K562 (cell line): ENCODE measurements around the gene ZNF467. TPM values are rescaled to one million over a fixed set of nuclear protein-coding genes. Genes with fewer than 3 reads are reported as not detected.

Experiments used
- ATAC-seq: fragments of 200-7000 bp; cut with Tn5 transposase; 3 replicates; pipeline ENCODE4 v1.9.1; 2020; ENCODE audit warnings: moderate library complexity
- BruUV-seq: library from RNA; stranded (reverse); fragments of 400-500 nt; replicated peaks from 2 replicates; lab custom pipeline; 2021; lab: Mats Ljungman, UMichigan
- CTCF ChIA-PET: fragments of 300-600 bp; formaldehyde crosslinking; extraction: SDS; loops from one replicate; lab custom pipeline; 2021; ENCODE audit warnings: low intra/inter-chr PET ratio; lab: Yijun Ruan, JAX
- POLR2A ChIA-PET: fragments of 300-600, 350-650 bp; sonication (Branson Sonifier 250); formaldehyde crosslinking; extraction: SDS; loops from one replicate; lab custom pipeline; 2021; ENCODE audit warnings: antibody characterized with exemption, inconsistent platforms; lab: Yijun Ruan, JAX
- DNase-seq, 4 experiments: peaks; one replicate each; pipeline versions ENCODE4 v3.0.0 to v3.0.0-alpha.2; 2011 to 2018; ENCODE audit warnings: low spot score in 3 of 4, mixed read lengths in 3 of 4; ENCODE audit errors: extremely low read depth in 1 of 4
- FAIRE-seq: peaks from 2 replicates; lab custom pipeline; 2011; peaks lifted over from hg19 to GRCh38; lab: Jason Lieb, UNC
- H2AFZ ChIP-seq: 2 replicates; pipeline ENCODE4 v1.6.0; 2011; ENCODE audit warnings: low read depth, low read length, control low read depth, inconsistent platforms
- H3K27ac ChIP-seq: fragments of 200-600 bp; 3 replicates; pipeline ENCODE4 v1.8.0; 2011; ENCODE audit warnings: low read depth, mild to moderate bottlenecking, control low read depth, inconsistent platforms, low read length, moderate library complexity, mixed read lengths; ENCODE audit errors: extremely low read depth
- H3K27me3 ChIP-seq, 2 experiments: fragments of 300-600 bp in 1 of 2; 2 replicates in 1 of 2; 3 replicates in 1 of 2; pipeline versions ENCODE4 v1.6.0 to v1.8.0; 2011; ENCODE audit warnings: inconsistent platforms in 2 of 2, low read length in 2 of 2, mild to moderate bottlenecking in 1 of 2, mixed read lengths in 1 of 2, moderate library complexity in 1 of 2; ENCODE audit not compliant: control insufficient read depth in 2 of 2, insufficient read depth in 2 of 2
- H3K36me3 ChIP-seq: fragments of 300-600 bp; 3 replicates; pipeline ENCODE4 v1.8.0; 2011; ENCODE audit warnings: mild to moderate bottlenecking, low read length, inconsistent platforms; ENCODE audit not compliant: control insufficient read depth, insufficient read depth
- H3K4me1 ChIP-seq, 2 experiments: fragments of 200-600 bp in 1 of 2; replicated peaks in 1 of 2; 2 replicates in 1 of 2; 3 replicates in 1 of 2; pipeline versions ENCODE4 v1.5.1 to v1.8.0; 2011; ENCODE audit warnings: inconsistent platforms in 2 of 2, low read length in 2 of 2, mild to moderate bottlenecking in 1 of 2, mixed read lengths in 1 of 2, moderate library complexity in 1 of 2; ENCODE audit not compliant: control insufficient read depth in 2 of 2, insufficient read depth in 2 of 2
- H3K4me2 ChIP-seq: 2 replicates; pipeline ENCODE4 v1.6.1; 2011; ENCODE audit warnings: low read length, control low read depth, inconsistent platforms, mixed read lengths; ENCODE audit not compliant: insufficient read depth
- H3K4me3 ChIP-seq: fragments of 200-600 bp; sonication (generic), shearing (Covaris generic); 2 replicates; pipeline ENCODE4 v1.5.1; 2016; ENCODE audit warnings: control low read depth, inconsistent platforms
- H3K79me2 ChIP-seq: fragments of 200-600 bp; 3 replicates; pipeline ENCODE4 v1.8.0; 2011; ENCODE audit warnings: low read length, inconsistent platforms; ENCODE audit not compliant: control insufficient read depth, insufficient read depth
- H3K9ac ChIP-seq, 2 experiments: 2 replicates each; pipeline versions ENCODE4 v1.6.0 to v1.6.1; 2011; ENCODE audit warnings: low read depth in 2 of 2, low read length in 2 of 2, control low read depth in 1 of 2, inconsistent platforms in 1 of 2, mild to moderate bottlenecking in 1 of 2, mixed read lengths in 1 of 2; ENCODE audit not compliant: insufficient read depth in 1 of 2
- H3K9me1 ChIP-seq: one replicate; pipeline ENCODE4 v1.6.0; 2011; ENCODE audit warnings: inconsistent platforms, mild to moderate bottlenecking, low read length, moderate library complexity; ENCODE audit not compliant: control insufficient read depth, insufficient read depth
- H3K9me3 ChIP-seq: replicated peaks from 2 replicates; pipeline ENCODE4 v1.5.1; 2011; ENCODE audit warnings: low read depth, low read length, inconsistent platforms; ENCODE audit not compliant: control insufficient read depth, insufficient read depth
- H4K20me1 ChIP-seq: replicated peaks from 2 replicates; pipeline ENCODE4 v1.6.1; 2011; ENCODE audit warnings: low read length, inconsistent platforms, mixed read lengths; ENCODE audit not compliant: control insufficient read depth, insufficient read depth
- CEBPB ChIP-seq: fragments of 450-650 bp; IDR thresholded peaks from 2 replicates; pipeline ENCODE4 v1.6.1; 2016; ENCODE audit warnings: missing genetic modification characterization, missing compliant biosample characterization
- MLLT1 ChIP-seq, 2 experiments: fragments of 450-650 bp; IDR thresholded peaks; 2 replicates each; pipeline ENCODE4 v1.6.1; 2016
- NFIX ChIP-seq: fragments of 250-450 bp; sonication (Bioruptor Pico); IDR thresholded peaks from 2 replicates; pipeline ENCODE4 v1.4.0; 2020; ENCODE audit warnings: low read depth, mild to moderate bottlenecking, moderate library complexity
- POLR2B ChIP-seq: fragments of 450-650 bp; IDR thresholded peaks from 2 replicates; pipeline ENCODE4 v1.6.1; 2018; ENCODE audit warnings: low read depth; ENCODE audit not compliant: partially characterized antibody
- POLR2G ChIP-seq: fragments of 200-400 bp; formaldehyde crosslinking; IDR thresholded peaks from 2 replicates; pipeline ENCODE4 v1.6.1; 2017; ENCODE audit warnings: low read depth, mild to moderate bottlenecking, antibody characterized with exemption, low read length, moderate library complexity
- RB1 ChIP-seq: fragments of 450-650 bp; IDR thresholded peaks from 2 replicates; pipeline ENCODE4 v1.6.1; 2017; ENCODE audit warnings: low read depth, mild to moderate bottlenecking
- RFX7 ChIP-seq: fragments of 250-450 bp; sonication (Bioruptor Pico); IDR thresholded peaks from 2 replicates; pipeline ENCODE4 v1.5.1; 2021; ENCODE audit warnings: mild to moderate bottlenecking
- ZNF184 ChIP-seq: sonication (generic); formaldehyde crosslinking; IDR thresholded peaks from 2 replicates; pipeline ENCODE4 v1.5.0; 2020; ENCODE audit warnings: missing genetic modification reagents
- ZNF263 ChIP-seq: sonication (generic); formaldehyde crosslinking; IDR thresholded peaks from 2 replicates; pipeline ENCODE4 v1.8.0; 2022; ENCODE audit warnings: mild to moderate bottlenecking, missing genetic modification reagents, borderline replicate concordance
- ZNF518B ChIP-seq: fragments of 250-450 bp; sonication (Bioruptor Pico); IDR thresholded peaks from 2 replicates; pipeline ENCODE4 v1.5.0; 2021; ENCODE audit warnings: mild to moderate bottlenecking, moderate library complexity
- WGBS: fragments of 100-300 bp; shearing (Covaris generic); methylation state at CpG from one replicate; pipeline ENCODE4 v1.1.6; 2016; ENCODE audit warnings: low coverage, mixed read lengths; ENCODE audit not compliant: insufficient coverage; ENCODE audit errors: missing lambda C conversion rate; 5-methylcytosine and 5-hydroxymethylcytosine counted together
- in situ Hi-C: fragments of 300-500 bp; cut with MboI; formaldehyde crosslinking; loops from 4 replicates; pipeline ENCODE4 v1.15.0; 2018; ENCODE audit warnings: inconsistent platforms, mixed read lengths
- intact Hi-C: fragments of 100-400 bp; cut with micrococcal nuclease; formaldehyde crosslinking; loops from 2 replicates; pipeline ENCODE4 v1.14.2; 2022
- polyA plus RNA-seq, 8 experiments: library from polyadenylated mRNA; depleted of rRNA in 4 of 8; stranded (reverse) in 5 of 8; unstranded in 3 of 8; fragments of >200 nt; fragmentation: Nextera tagmentation in 2 of 8; fragmentation: Illumina TruSeq in 1 of 8; extraction: Ambion mirVana in 2 of 8; extraction: Trizol in 1 of 8; gene quantifications; 2 replicates each; pipeline versions ENCODE4 v1.2.1 to v1.2.3, GENCODE V29; 2011 to 2014; ENCODE audit warnings: inconsistent platforms in 1 of 8, missing spikeins in 1 of 8
- total RNA-seq, 7 experiments: library from RNA; depleted of rRNA in 6 of 7; stranded (reverse); fragments of >200 nt in 6 of 7; fragmentation: Illumina TruSeq in 2 of 7; extraction: Trizol in 2 of 7; gene quantifications; 2 replicates each; pipeline versions ENCODE4 v1.2.1 to v1.2.3, GENCODE V29; 2011 to 2021; ENCODE audit warnings: low replicate concordance in 1 of 7

The ZNF467 gene
- total and polyA plus RNA-seq, 9 of the 15 experiments (the other 6 are each of a cell fraction or from before 2014, with no cell fraction given) = 0.32 to 14.2 (median 1.7) TPM

- FAIRE-seq (no peak), DNase-seq (no peak), ATAC-seq (no peak)
- ChIA-PET POLR2A (interaction anchor here (0.6 to 3.6 kb wide), 4 partner anchors 10 to 20 kb away, joined by 3 to 27 read pairs (median 6); no protein-coding TSS in a partner anchor), CTCF (no interaction called here)
- WGBS = 87% methylated on average over 29 of the region's 30 CpGs
- Histone ChIP-seq H3K4me3 (no peak overlapping the region), H3K27ac (no peak overlapping the region), H3K9me3 (no peaks in the 10 kb centered on the region), H3K27me3 (peaks cover 0 to 11% of the 10 kb centered on the region in 2 experiments; a peak in 1 of 5 replicates), H4K20me1 (peaks cover 17% of the 10 kb centered on the region; the same call in 1 of the 2 replicates), H3K79me2 (no peaks in the 10 kb centered on the region), H3K9ac (no peak overlapping the region; a peak in 1 of 4 replicates), H2AFZ (no peak overlapping the region), H3K4me2 (no peak overlapping the region), H3K36me3 (peaks cover 48% of the 10 kb centered on the region; the same call in 2 of the 3 replicates), H3K4me1 (peaks cover 0 to 27% of the 10 kb centered on the region in 2 experiments; a peak in 4 of 5 replicates), H3K9me1 (no peaks in the 10 kb centered on the region)
- no TSS peak for BruUV-seq
- TF ChIP-seq NFIX (CRISPR knock-in tag) = no peak
- no peak for TF ChIP-seq RB1
- TF ChIP-seq ZNF263 (CRISPR knock-in tag) = no peak
- no peak for TF ChIP-seq ZNF518B (CRISPR knock-in tag)
- peak; percentile 15 for TF ChIP-seq POLR2B
- no peak for TF ChIP-seq CEBPB (tag)
- no peak for TF ChIP-seq MLLT1 (IDR thresholded peaks at IDR 0.05)
- TF ChIP-seq ZNF184 (CRISPR knock-in tag) = no peak
- TF ChIP-seq RFX7 (CRISPR knock-in tag) = no peak
- peak; percentile 58 for TF ChIP-seq POLR2G
- in situ Hi-C loops (no loop called here), intact Hi-C loops (no loop called here)
These were observed 40.1 kb downstream of the ZNF467 start for GRCh38 chr7:149733131-149733923.
